Measurements from ENCODE around the gene FUBP3. TPM values are rescaled to one million over a fixed set of nuclear protein-coding genes. Genes with fewer than 3 reads are reported as not detected.
A peak's percentile ranks its signal among the peaks of the same experiment; 100 is the strongest.

The FUBP3 gene
- total RNA-seq, 4 donors from 2014 or later: 22.4 to 65.6 (median 38.6) TPM

GRCh38 chr9:130601100-130601499 is 21.7 kb downstream of the FUBP3 start:
- no peak for DNase-seq
- Histone ChIP-seq H3K27ac (no peak overlapping the region), H3K27me3 (no peaks in the 10 kb centered on the region), H3K9me3 (no peaks in the 10 kb centered on the region), H3K4me1 (no peaks in the 10 kb centered on the region), H3K4me3 (no peak overlapping the region), H3K36me3 (no peaks in the 10 kb centered on the region)
- TF ChIP-seq CTCF (IDR thresholded peaks at IDR 0.05): no peak
- no peak for TF ChIP-seq POLR2A (IDR thresholded peaks at IDR 0.05)
- intact Hi-C loops (cut with DNase I; ENCODE audit: low total_unique reads): no loop called here

GRCh38 chr9:130604295-130604694 is 24.9 kb downstream of the FUBP3 start:
- no peaks in the 10 kb centered on the region for H3K36me3 ChIP-seq
- TF ChIP-seq CTCF (IDR thresholded peaks at IDR 0.05) (no peak), POLR2A (IDR thresholded peaks at IDR 0.05) (no peak)
- intact Hi-C loops (cut with DNase I; ENCODE audit: low total_unique reads): no loop called here
- H3K4me1 ChIP-seq: peaks cover 0 to 6% of the 10 kb centered on the region in 2 donors
- no peak overlapping the region for H3K4me3 ChIP-seq
- no peaks in the 10 kb centered on the region for H3K27me3 ChIP-seq
- H3K9me3 ChIP-seq: no peaks in the 10 kb centered on the region
- no peak for DNase-seq
- H3K27ac ChIP-seq: no peak overlapping the region

GRCh38 chr9:130606887-130607600 is 27.7 kb downstream of the FUBP3 start:
- Histone ChIP-seq H3K4me1 (peaks cover 0 to 6% of the 10 kb centered on the region in 2 donors), H3K9me3 (no peaks in the 10 kb centered on the region), H3K4me3 (no peak overlapping the region), H3K36me3 (no peaks in the 10 kb centered on the region), H3K27me3 (no peaks in the 10 kb centered on the region), H3K27ac (peak overlapping the region; percentile 58 to 87)
- DNase-seq: no peak
- intact Hi-C loops (cut with DNase I; ENCODE audit: low total_unique reads): no loop called here
- TF ChIP-seq CTCF (IDR thresholded peaks at IDR 0.05) (no peak), POLR2A (IDR thresholded peaks at IDR 0.05) (no peak)

- Histone ChIP-seq H3K36me3 (no peaks in the 10 kb centered on the region), H3K9me3 (no peaks in the 10 kb centered on the region), H3K27me3 (no peaks in the 10 kb centered on the region), H3K4me3 (no peak overlapping the region), H3K27ac (peak overlapping the region; percentile 58 to 87), H3K4me1 (peaks cover 0 to 6% of the 10 kb centered on the region in 2 donors)
- intact Hi-C loops (cut with DNase I; ENCODE audit: low total_unique reads): no loop called here
- peak; percentile 61 to 74 for DNase-seq
- TF ChIP-seq CTCF (IDR thresholded peaks at IDR 0.05): no peak
- TF ChIP-seq POLR2A (IDR thresholded peaks at IDR 0.05): no peak
These were observed 28.5 kb downstream of the FUBP3 start for GRCh38 chr9:130607640-130608420.

- H3K27me3 ChIP-seq: no peaks in the 10 kb centered on the region
- H3K4me1 ChIP-seq: peaks cover 0 to 6% of the 10 kb centered on the region in 2 donors
- DNase-seq: no peak
- no peak overlapping the region for H3K4me3 ChIP-seq
- intact Hi-C loops (cut with DNase I; ENCODE audit: low total_unique reads): no loop called here
- H3K27ac ChIP-seq: peak overlapping the region; percentile 58 to 87
- no peaks in the 10 kb centered on the region for H3K9me3 ChIP-seq
- no peaks in the 10 kb centered on the region for H3K36me3 ChIP-seq
- TF ChIP-seq POLR2A (IDR thresholded peaks at IDR 0.05): no peak
- no peak for TF ChIP-seq CTCF (IDR thresholded peaks at IDR 0.05)
These were observed 29.3 kb downstream of the FUBP3 start for GRCh38 chr9:130608554-130609134.

Data from uterus (tissue), 4 donors.